Measurements from ENCODE around the gene HNRNPF.

- TF ChIP-seq CTCF (IDR thresholded peaks at IDR 0.05): no peak
- TF ChIP-seq POLR2A (IDR thresholded peaks at IDR 0.05): no peak
Measured at GRCh38 chr10:43369921-43370320, 39.1 kb downstream of the HNRNPF start.
